HepG2 (cell line): ENCODE results near the gene TCFL5. TPM values are rescaled to one million over a fixed set of nuclear protein-coding genes. Genes with fewer than 3 reads are reported as not detected.

ENCODE experiments used
- ATAC-seq: fragments of 200-7000 bp; cut with Tn5 transposase; 3 replicates; pipeline ENCODE4 v1.9.1; 2020; ENCODE audit warnings: mild to moderate bottlenecking, moderate library complexity
- BruUV-seq: library from RNA; stranded (reverse); fragments of 400-500 nt; replicated peaks from 2 replicates; lab custom pipeline; 2021; lab: Mats Ljungman, UMichigan
- CTCF ChIA-PET: fragments of 300-600 bp; formaldehyde crosslinking; extraction: SDS; loops from one replicate; lab custom pipeline; 2021; ENCODE audit warnings: low total read pairs, inconsistent platforms, low intra/inter-chr PET ratio; lab: Yijun Ruan, JAX
- POLR2A ChIA-PET: fragments of 350-600 bp; sonication (Branson Sonifier 250); formaldehyde crosslinking; loops from one replicate; lab custom pipeline; 2020; ENCODE audit warnings: antibody characterized with exemption, inconsistent platforms; lab: Yijun Ruan, JAX
- DNase-seq: peaks from one replicate; pipeline ENCODE4 v3.0.0-alpha.2; 2015; ENCODE audit warnings: low spot score
- FAIRE-seq: peaks from 3 replicates; lab custom pipeline; 2011; peaks lifted over from hg19 to GRCh38; lab: Jason Lieb, UNC
- H2AFZ ChIP-seq: one replicate; pipeline ENCODE4 v1.6.1; 2011; ENCODE audit warnings: low read length, inconsistent platforms
- H3K27ac ChIP-seq: fragments of 300-600 bp; 3 replicates; pipeline ENCODE4 v1.8.0; 2011; ENCODE audit warnings: mixed run types, mild to moderate bottlenecking, mixed read lengths, low read length, inconsistent platforms; ENCODE audit not compliant: insufficient read depth; ENCODE audit errors: extremely low read length
- H3K27me3 ChIP-seq, 2 experiments: fragments of 200-600 bp in 1 of 2; 2 replicates in 1 of 2; 3 replicates in 1 of 2; pipeline versions ENCODE4 v1.6.0 to v1.8.0; 2011; ENCODE audit warnings: low read length in 2 of 2, mild to moderate bottlenecking in 2 of 2, moderate library complexity in 2 of 2, inconsistent platforms in 1 of 2; ENCODE audit not compliant: insufficient read depth in 2 of 2, control insufficient read depth in 1 of 2
- H3K36me3 ChIP-seq, 2 experiments: fragments of 200-600 bp in 1 of 2; replicated peaks in 1 of 2; 2 replicates in 1 of 2; 3 replicates in 1 of 2; pipeline versions ENCODE4 v1.5.1 to v1.8.0; 2011; ENCODE audit warnings: low read length in 2 of 2, inconsistent platforms in 1 of 2; ENCODE audit not compliant: insufficient read depth in 2 of 2, control insufficient read depth in 1 of 2
- H3K4me1 ChIP-seq: 2 replicates; pipeline ENCODE4 v1.5.1; 2012; ENCODE audit warnings: low read length, inconsistent platforms; ENCODE audit not compliant: insufficient read depth
- H3K4me2 ChIP-seq: 2 replicates; pipeline ENCODE4 v1.6.0; 2011; ENCODE audit warnings: low read depth, low read length, inconsistent platforms
- H3K4me3 ChIP-seq, 3 experiments: fragments of 200-600 bp in 1 of 3; sonication (generic), shearing (Covaris generic) in 1 of 3; replicated peaks in 1 of 3; 2 replicates each; pipeline ENCODE4 v1.5.1; 2011 to 2016; ENCODE audit warnings: low read length in 3 of 3, inconsistent platforms in 2 of 3, low read depth in 2 of 3, mild to moderate bottlenecking in 2 of 3, control low read depth in 1 of 3, mixed read lengths in 1 of 3; ENCODE audit not compliant: insufficient read depth in 1 of 3
- H3K79me2 ChIP-seq: one replicate; pipeline ENCODE4 v1.6.1; 2011; ENCODE audit warnings: low read length, inconsistent platforms; ENCODE audit not compliant: insufficient read depth
- H3K9ac ChIP-seq: 2 replicates; pipeline ENCODE4 v1.6.0; 2011; ENCODE audit warnings: mild to moderate bottlenecking, low read depth, low read length, inconsistent platforms; ENCODE audit not compliant: insufficient read depth
- H3K9me3 ChIP-seq: 2 replicates; pipeline ENCODE4 v1.5.1; 2012; ENCODE audit warnings: mild to moderate bottlenecking, low read length
- H4K20me1 ChIP-seq: 2 replicates; pipeline ENCODE4 v1.6.0; 2011; ENCODE audit warnings: inconsistent platforms, mild to moderate bottlenecking, low read length, moderate library complexity; ENCODE audit not compliant: insufficient read depth
- BRCA1 ChIP-seq: sonication (generic); formaldehyde crosslinking; IDR thresholded peaks from 2 replicates; pipeline ENCODE4 v1.4.0; 2020; ENCODE audit warnings: missing genetic modification reagents
- FOXP1 ChIP-seq, 2 experiments: fragments of 450-650 bp in 1 of 2; IDR thresholded peaks; 2 replicates each; pipeline ENCODE4 v1.6.1; 2017 to 2018; ENCODE audit warnings: antibody characterized with exemption in 1 of 2
- FUBP1 ChIP-seq: sonication (generic); formaldehyde crosslinking; IDR thresholded peaks from 2 replicates; pipeline ENCODE4 v1.5.1; 2020; ENCODE audit warnings: missing genetic modification reagents, mild to moderate bottlenecking, borderline replicate concordance
- HES4 ChIP-seq: sonication (generic); formaldehyde crosslinking; IDR thresholded peaks from 2 replicates; pipeline ENCODE4 v1.9.0; 2021; ENCODE audit warnings: mild to moderate bottlenecking, missing genetic modification reagents, borderline replicate concordance
- PRDM10 ChIP-seq: sonication (generic); formaldehyde crosslinking; IDR thresholded peaks from 2 replicates; pipeline ENCODE4 v1.4.0; 2020; ENCODE audit warnings: low read depth, missing genetic modification reagents
- RARA ChIP-seq: IDR thresholded peaks from 2 replicates; pipeline ENCODE4 v1.6.1; 2016; ENCODE audit warnings: missing genetic modification reagents, missing compliant biosample characterization
- SMYD3 ChIP-seq: sonication (generic); formaldehyde crosslinking; IDR thresholded peaks from 2 replicates; pipeline ENCODE4 v1.8.1; 2023; ENCODE audit warnings: mild to moderate bottlenecking, missing genetic modification reagents
- TBX3 ChIP-seq: fragments of 450-650 bp; IDR thresholded peaks from 2 replicates; pipeline ENCODE4 v1.6.1; 2017; ENCODE audit warnings: antibody characterized with exemption, mild to moderate bottlenecking, inconsistent platforms, borderline replicate concordance
- TCF7L2 ChIP-seq: IDR thresholded peaks from 2 replicates; pipeline ENCODE4 v1.6.1; 2011; ENCODE audit warnings: mild to moderate bottlenecking, low read depth, low read length, moderate library complexity
- ZFP91 ChIP-seq: sonication (generic); formaldehyde crosslinking; IDR thresholded peaks from 2 replicates; pipeline ENCODE4 v1.9.0; 2022; ENCODE audit warnings: missing genetic modification reagents, mild to moderate bottlenecking, borderline replicate concordance
- ZNF335 ChIP-seq: sonication (generic); formaldehyde crosslinking; IDR thresholded peaks from 2 replicates; pipeline ENCODE4 v1.4.0; 2020; ENCODE audit warnings: missing genetic modification reagents
- ZNF431 ChIP-seq: sonication (generic); formaldehyde crosslinking; IDR thresholded peaks from 2 replicates; pipeline ENCODE4 v1.9.0; 2022; ENCODE audit warnings: missing genetic modification reagents, low read depth, mild to moderate bottlenecking, borderline replicate concordance
- WGBS: methylation state at CpG from one replicate; pipeline ENCODE4 v1.1.6; 2017; ENCODE audit warnings: low lambda C conversion rate; 5-methylcytosine and 5-hydroxymethylcytosine counted together
- in situ Hi-C: cut with HindIII; loops from 2 replicates; pipeline ENCODE4 v1.10.0; 2017; ENCODE audit warnings: low pct_unique_long_range_greater_than_20kb; ENCODE audit not compliant: extremely low pct_ligation_motif_present
- intact Hi-C: fragments of 100-400 bp; cut with micrococcal nuclease; formaldehyde crosslinking; loops from one replicate; pipeline ENCODE4 v1.10.0; 2022; ENCODE audit not compliant: unreplicated experiment
- polyA plus RNA-seq, 8 experiments: library from polyadenylated mRNA; depleted of rRNA in 3 of 8; stranded (reverse) in 7 of 8; unstranded in 1 of 8; fragments of >200 nt; fragmentation: Illumina TruSeq in 4 of 8; extraction: Trizol in 4 of 8; gene quantifications; 2 replicates each; pipeline versions ENCODE4 v1.2.1 to v1.2.3, GENCODE V29; 2011 to 2016; ENCODE audit warnings: low read depth in 4 of 8, missing spikeins in 1 of 8, mixed read lengths in 1 of 8; ENCODE audit not compliant: insufficient read depth in 1 of 8
- total RNA-seq, 5 experiments: library from RNA; depleted of rRNA; stranded (reverse); fragments of >200 nt; fragmentation: Illumina TruSeq; extraction: Trizol; gene quantifications; 2 replicates each; pipeline ENCODE4 v1.2.3, GENCODE V29; 2016; ENCODE audit warnings: low read depth in 1 of 5

The TCFL5 gene
- total and polyA plus RNA-seq, 2 of the 13 experiments (the other 11 are each of a cell fraction or from before 2014, with no cell fraction given): 14.8 to 20.0 TPM

- FAIRE-seq (peak; percentile 100), DNase-seq (peak; percentile 98), ATAC-seq (peak; percentile 61)
- WGBS: 51% methylated on average over 24 of the region's 24 CpGs
- in situ Hi-C loops (no loop called here), intact Hi-C loops (loop anchor here (1.0 to 5.0 kb wide), 5 partner anchors 24 to 186 kb away; partner anchors contain the start of gene TCFL5)
- peaks cover 4% of the 10 kb centered on the region; the same call in 1 of the 2 replicates for H4K20me1 ChIP-seq
- H3K36me3 ChIP-seq: no peaks in the 10 kb centered on the region; a peak in 2 of 5 replicates
- no peaks in the 10 kb centered on the region for H3K9me3 ChIP-seq
- peak overlapping the region in 1 of 3 experiments; percentile 71; a peak in 1 of 6 replicates for H3K4me3 ChIP-seq
- TSS peak; percentile 46 for BruUV-seq
- H3K79me2 ChIP-seq: peaks cover under 1% of the 10 kb centered on the region
- peak overlapping the region; percentile 92 for H3K4me2 ChIP-seq
- peaks cover 68% of the 10 kb centered on the region for H3K4me1 ChIP-seq
- H3K27ac ChIP-seq: peak overlapping the region; percentile 59
- no peaks in the 10 kb centered on the region for H3K27me3 ChIP-seq
- ChIA-PET CTCF (interaction anchor here (1.1 to 1.7 kb wide), 5 partner anchors 14 to 186 kb away, joined by 3 to 14 read pairs (median 6); no protein-coding TSS in a partner anchor), POLR2A (interaction anchor here (0.6 to 1.8 kb wide), 23 partner anchors 9 to 409 kb away, joined by 3 to 26 read pairs (median 5); partner anchors contain the start of genes GID8, MRGBP, OGFR and SLC17A9)
- H3K9ac ChIP-seq: peak overlapping the region; percentile 21; the same call in 1 of the 2 replicates
- no peak overlapping the region for H2AFZ ChIP-seq
- no peak for TF ChIP-seq FOXP1 (IDR thresholded peaks at IDR 0.05)
- peak; percentile 61 for TF ChIP-seq FOXP1 (CRISPR knock-in tag; IDR thresholded peaks at IDR 0.05)
- peak; percentile 95 for TF ChIP-seq ZNF335 (CRISPR knock-in tag)
- TF ChIP-seq ZFP91 (CRISPR knock-in tag): peak; percentile 85
- TF ChIP-seq RARA (CRISPR knock-in tag): peak; percentile 71
- no peak for TF ChIP-seq FUBP1 (CRISPR knock-in tag)
- TF ChIP-seq HES4 (CRISPR knock-in tag): no peak; the same call in none of the 2 replicates
- TF ChIP-seq TCF7L2: no peak
- no peak for TF ChIP-seq TBX3
- TF ChIP-seq BRCA1 (CRISPR knock-in tag): no peak; the same call in 1 of the 2 replicates
- TF ChIP-seq PRDM10 (CRISPR knock-in tag): peak; percentile 86
- no peak for TF ChIP-seq ZNF431 (CRISPR knock-in tag)
- TF ChIP-seq SMYD3 (CRISPR knock-in tag): no peak
Measured at GRCh38 chr20:62822788-62823651, 38.6 kb downstream of the TCFL5 start.
